Psoas muscle (tissue), 8 donors: ENCODE results near the gene EHD4. TPM values are rescaled to one million over a fixed set of nuclear protein-coding genes. Genes with fewer than 3 reads are reported as not detected.

Experiments
- ATAC-seq, 4 donors: fragments of 200-7000 bp; cut with Tn5 transposase; one replicate each; pipeline ENCODE4 v1.9.1; 2020; ENCODE audit warnings: moderate library complexity in 3 of 4, mild to moderate bottlenecking in 2 of 4
- DNase-seq, 2 donors: peaks; one replicate each; pipeline ENCODE4 v3.0.0-alpha.2; 2020
- H3K27ac ChIP-seq: fragments of 200-600 bp; one replicate; pipeline ENCODE4 v1.8.0; 2022
- H3K27me3 ChIP-seq, 3 donors: fragments of 200-600 bp in 1 of 3; one replicate each; pipeline versions ENCODE4 v1.6.1 to v1.8.0; 2013 to 2022; ENCODE audit warnings: low read length in 2 of 3, mild to moderate bottlenecking in 2 of 3, moderate library complexity in 1 of 3; ENCODE audit not compliant: insufficient read depth in 3 of 3
- H3K36me3 ChIP-seq, 2 donors: fragments of 200-600 bp in 1 of 2; one replicate each; pipeline versions ENCODE4 v1.6.1 to v1.8.0; 2013 to 2022; ENCODE audit warnings: low read depth in 1 of 2, mild to moderate bottlenecking in 1 of 2, moderate library complexity in 1 of 2; ENCODE audit not compliant: insufficient read depth in 1 of 2
- H3K4me1 ChIP-seq: fragments of 200-600 bp; one replicate; pipeline ENCODE4 v1.8.0; 2022
- H3K4me3 ChIP-seq: fragments of 200-600 bp; one replicate; pipeline ENCODE4 v1.8.0; 2022; ENCODE audit warnings: mild to moderate bottlenecking
- H3K9me3 ChIP-seq: fragments of 200-600 bp; one replicate; pipeline ENCODE4 v1.8.0; 2022
- CTCF ChIP-seq: fragments of 200-600 bp; IDR thresholded peaks from one replicate; pipeline ENCODE4 v1.8.0; 2022; ENCODE audit warnings: antibody characterized with exemption
- WGBS, 3 donors: extraction: QIAGEN DNeasy Blood & Tissue Kit; methylation state at CpG; one replicate each; pipeline versions ENCODE4 v1.1.6 to v1.1.7; 2013; 5-methylcytosine and 5-hydroxymethylcytosine counted together
- intact Hi-C, 2 donors: fragments of 100-400 bp; cut with DNase I; formaldehyde crosslinking; loops; one replicate each; pipeline versions ENCODE4 v1.11.0 to v1.14.2; 2022
- polyA plus RNA-seq, 3 donors: library from polyadenylated mRNA; stranded (reverse); fragments of 200-250 nt; gene quantifications; one replicate each; pipeline ENCODE4 v1.2.3, GENCODE V29; 2013
- total RNA-seq, 4 donors: library from RNA; stranded (reverse); fragmentation: NEBNext Ultra II Directional in 2 of 4; extraction: Animal tissue kit (Norgen Biotek cat#: 25700) in 2 of 4; gene quantifications; one replicate each; pipeline versions ENCODE4 v1.2.1 to v1.2.4, GENCODE V29; 2021 to 2023
- donor health status: healthy with polysubstance abuse.
- donor health status: DM: no; HTN: no; CAD: no; lungs with moderate emphysema.
- donor health status: Bipolar disorder and iron deficiency.
- donor health status: healthy.
- donor health status: DM: yes; HTN: yes; CAD: no.
- donor health status: DM: no; HTN: no; CAD: no.
- donor health status: DM: no; HTN: no; CAD: no.
- donor health status: DM: yes; HTN: yes; CAD: no.

The EHD4 gene
- total and polyA plus RNA-seq, 7 donors = 1.7 to 9.6 (median 5.3) TPM

GRCh38 chr15:41925086-41925608 lies 47.2 kb downstream of the EHD4 start:
- Histone ChIP-seq H3K27ac (no peak overlapping the region), H3K9me3 (no peaks in the 10 kb centered on the region), H3K36me3 (no peaks in the 10 kb centered on the region), H3K4me1 (peaks cover 43% of the 10 kb centered on the region), H3K4me3 (no peak overlapping the region), H3K27me3 (no peaks in the 10 kb centered on the region)
- ATAC-seq (no peak), DNase-seq (no peak)
- WGBS, 3 donors = 86 to 87% (median 87%) methylated on average over 7 of the region's 7 CpGs
- no peak for TF ChIP-seq CTCF
- intact Hi-C loops = loop anchor here in 1 of 2 donors (5.0 kb wide), 1 partner anchor 47 kb away; the partner anchor contains the start of gene EHD4

GRCh38 chr15:41923401-41923997 lies 48.9 kb downstream of the EHD4 start:
- WGBS, 3 donors = 96 to 98% (median 97%) methylated on average over 3 of the region's 3 CpGs
- ATAC-seq (no peak), DNase-seq (no peak)
- H3K4me1 ChIP-seq = peaks cover 28% of the 10 kb centered on the region
- no peaks in the 10 kb centered on the region for H3K27me3 ChIP-seq
- intact Hi-C loops = no loop called here
- H3K27ac ChIP-seq = no peak overlapping the region
- no peaks in the 10 kb centered on the region for H3K9me3 ChIP-seq
- no peaks in the 10 kb centered on the region for H3K36me3 ChIP-seq
- TF ChIP-seq CTCF = no peak
- H3K4me3 ChIP-seq = no peak overlapping the region

GRCh38 chr15:41922353-41922752 lies 50.0 kb downstream of the EHD4 start:
- Histone ChIP-seq H3K9me3 (no peaks in the 10 kb centered on the region), H3K4me1 (peaks cover 32% of the 10 kb centered on the region), H3K36me3 (no peaks in the 10 kb centered on the region), H3K27me3 (no peaks in the 10 kb centered on the region), H3K4me3 (no peak overlapping the region), H3K27ac (no peak overlapping the region)
- no peak for DNase-seq
- no peak for ATAC-seq
- TF ChIP-seq CTCF = no peak
- intact Hi-C loops = no loop called here
- WGBS, 3 donors = 45 to 65% (median 46%) methylated on average over 9 of the region's 9 CpGs

DNA sequence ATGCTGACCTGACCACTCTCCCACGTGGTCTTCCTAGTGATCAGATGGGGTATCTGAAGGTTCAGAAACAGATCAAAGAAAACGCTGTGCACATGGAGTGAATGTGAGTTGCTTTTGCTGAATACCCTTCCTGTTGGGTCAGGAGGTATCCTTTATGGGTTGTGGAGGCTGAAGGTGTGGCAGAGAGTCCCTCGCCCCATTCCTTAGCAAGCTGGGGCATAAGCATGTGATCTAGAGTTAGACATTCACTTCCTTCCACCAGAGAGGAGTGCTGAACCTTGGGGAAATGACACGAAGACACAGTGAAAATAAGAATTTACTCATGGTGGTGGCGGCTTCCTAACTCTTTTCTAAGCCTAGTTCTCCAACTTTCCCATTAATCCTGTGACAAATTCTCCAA lies 50.7 kb downstream of the EHD4 start:
- intact Hi-C loops = no loop called here

More for the DNA sequence above, 50.7 kb downstream of the EHD4 start:
- peaks cover 40% of the 10 kb centered on the region for H3K4me1 ChIP-seq
- no peak for TF ChIP-seq CTCF
- DNase-seq = no peak
- no peak for ATAC-seq
- H3K27me3 ChIP-seq = no peaks in the 10 kb centered on the region
- no peaks in the 10 kb centered on the region for H3K36me3 ChIP-seq
- WGBS, 3 donors = 77 to 81% (median 78%) methylated on average over 5 of the region's 5 CpGs
- H3K9me3 ChIP-seq = no peaks in the 10 kb centered on the region
- no peak overlapping the region for H3K27ac ChIP-seq
- H3K4me3 ChIP-seq = no peak overlapping the region
